Mucosa of stomach (tissue), 1 donor: ENCODE measurements around the gene ASXL2.
"Not testable (repeated sequence)": the region's sequence is repeated elsewhere in the genome, so short reads cannot be mapped to it uniquely, and the experiment has no call there.

Experiments used
- H3K27me3 ChIP-seq: one replicate; pipeline ENCODE4 v1.7.0; 2013; ENCODE audit warnings: mild to moderate bottlenecking, low read length; ENCODE audit not compliant: control insufficient read depth, insufficient read depth
- H3K36me3 ChIP-seq: one replicate; pipeline ENCODE4 v1.7.0; 2013; ENCODE audit warnings: low read length; ENCODE audit not compliant: control insufficient read depth, insufficient read depth
- H3K4me1 ChIP-seq: one replicate; pipeline ENCODE4 v1.7.0; 2013; ENCODE audit warnings: mild to moderate bottlenecking, low read length; ENCODE audit not compliant: control insufficient read depth, insufficient read depth
- H3K4me3 ChIP-seq: one replicate; pipeline ENCODE4 v1.7.0; 2013; ENCODE audit warnings: low read length
- H3K9ac ChIP-seq: one replicate; pipeline ENCODE4 v1.7.0; 2013; ENCODE audit warnings: mild to moderate bottlenecking, low read length, moderate library complexity
- H3K9me3 ChIP-seq: one replicate; pipeline ENCODE4 v1.7.0; 2013; ENCODE audit warnings: mild to moderate bottlenecking, low read length, moderate library complexity; ENCODE audit not compliant: control insufficient read depth
- donor health status: Pancreatic carcinoma.

ASXL2 gene

DNA sequence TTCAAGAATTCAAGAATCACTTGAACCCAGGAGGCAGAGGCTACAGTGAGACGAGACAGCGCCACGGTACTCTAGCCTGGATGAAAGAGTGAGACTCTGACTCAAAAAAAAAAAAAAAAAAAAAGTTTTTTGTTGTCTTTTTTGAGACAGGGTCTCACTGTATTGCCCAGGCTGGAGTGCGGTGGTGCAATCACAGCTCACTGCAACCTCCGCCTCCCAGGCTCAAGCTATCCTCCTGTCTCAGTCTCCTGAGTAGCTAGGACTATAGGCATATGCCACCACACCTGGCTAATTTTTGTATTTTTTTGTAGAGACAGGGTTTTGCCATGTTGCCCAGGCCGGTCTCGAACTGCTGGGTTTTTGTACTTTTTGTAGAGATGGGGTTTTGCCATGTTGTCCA lies 28.9 kb downstream of the ASXL2 start:
- not testable (repeated sequence) for H3K9ac ChIP-seq, H3K4me3 ChIP-seq, H3K27me3 ChIP-seq, H3K36me3 ChIP-seq, H3K4me1 ChIP-seq, H3K9me3 ChIP-seq

DNA sequence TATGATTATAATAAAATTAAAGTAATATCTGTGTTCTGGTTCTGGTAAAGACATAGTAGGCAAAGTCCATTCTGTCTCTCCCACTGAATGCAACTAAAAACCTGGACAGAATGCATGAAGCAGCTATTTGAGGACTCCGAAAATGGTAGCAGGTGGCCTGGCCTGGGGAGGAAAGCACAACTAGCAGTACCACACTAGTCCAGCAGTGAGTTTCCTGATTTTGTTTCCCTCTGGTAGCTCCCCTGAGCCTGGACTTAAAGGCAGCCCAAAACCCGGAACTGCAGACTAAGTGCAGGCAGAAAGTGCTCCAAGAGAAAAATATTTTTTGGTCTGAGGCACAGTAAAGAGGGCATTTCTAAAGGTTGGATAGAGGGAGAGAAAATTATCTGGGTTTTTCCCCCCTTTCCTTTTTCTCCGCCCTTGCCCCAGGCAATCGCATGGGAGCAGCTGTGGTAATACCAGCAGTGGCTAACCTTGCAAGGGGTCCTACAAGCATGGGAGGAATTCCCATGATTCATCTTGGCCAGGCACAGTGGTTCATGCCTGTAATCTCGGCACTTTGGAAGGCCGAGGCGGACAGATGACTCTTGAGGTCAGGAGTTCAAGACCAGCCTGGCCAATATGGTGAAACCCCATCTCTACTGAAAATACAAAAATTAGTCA lies 32.3 kb downstream of the ASXL2 start:
- Histone ChIP-seq H3K27me3 (no peaks in the 10 kb centered on the region), H3K4me3 (no peak overlapping the region), H3K4me1 (no peaks in the 10 kb centered on the region), H3K36me3 (no peaks in the 10 kb centered on the region), H3K9ac (no peak overlapping the region), H3K9me3 (no peaks in the 10 kb centered on the region)

DNA sequence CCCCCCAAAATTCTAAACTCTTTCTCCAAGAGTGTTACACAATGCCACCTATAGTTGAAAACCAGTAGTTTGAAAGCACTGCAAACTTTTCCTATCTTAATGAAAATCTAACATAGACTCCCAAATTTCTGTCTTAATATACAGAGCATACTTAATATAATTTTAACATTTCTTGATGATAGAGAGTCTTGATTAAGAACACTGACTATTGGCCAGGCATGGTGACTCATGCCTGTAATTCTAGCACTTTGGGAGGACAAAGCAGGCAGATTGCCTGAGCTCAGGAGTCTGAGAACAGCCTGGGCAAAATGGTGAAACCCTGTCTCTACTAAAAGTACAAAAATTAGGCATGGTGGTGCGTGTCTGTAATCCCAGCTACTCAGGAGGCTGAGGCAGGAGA lies 34.2 kb downstream of the ASXL2 start:
- Histone ChIP-seq H3K4me1 (no peaks in the 10 kb centered on the region), H3K36me3 (no peaks in the 10 kb centered on the region), H3K27me3 (no peaks in the 10 kb centered on the region), H3K9ac (no peak overlapping the region), H3K4me3 (no peak overlapping the region), H3K9me3 (no peaks in the 10 kb centered on the region)

DNA sequence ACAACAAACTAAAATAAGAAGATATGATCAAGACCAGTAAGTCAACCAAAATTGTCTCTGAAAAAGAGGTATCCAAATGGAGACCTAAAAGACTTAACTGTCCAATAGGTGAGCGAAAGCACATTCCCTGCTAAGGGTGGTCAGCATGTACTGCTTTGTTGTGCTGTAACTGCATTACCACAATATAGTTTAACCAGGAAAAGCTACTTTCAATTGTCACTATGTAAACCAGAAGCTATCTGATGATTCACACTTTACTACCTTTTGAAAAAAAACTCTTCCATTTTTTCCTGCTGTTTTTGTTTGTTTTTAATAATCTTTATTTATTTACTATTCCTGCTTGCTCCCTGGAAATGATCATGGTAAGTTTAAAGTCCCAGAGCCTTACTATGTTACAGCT lies 36.1 kb downstream of the ASXL2 start:
- Histone ChIP-seq H3K9ac (no peak overlapping the region), H3K4me3 (no peak overlapping the region), H3K4me1 (peaks cover under 1% of the 10 kb centered on the region), H3K27me3 (no peaks in the 10 kb centered on the region), H3K36me3 (no peaks in the 10 kb centered on the region), H3K9me3 (no peaks in the 10 kb centered on the region)

DNA sequence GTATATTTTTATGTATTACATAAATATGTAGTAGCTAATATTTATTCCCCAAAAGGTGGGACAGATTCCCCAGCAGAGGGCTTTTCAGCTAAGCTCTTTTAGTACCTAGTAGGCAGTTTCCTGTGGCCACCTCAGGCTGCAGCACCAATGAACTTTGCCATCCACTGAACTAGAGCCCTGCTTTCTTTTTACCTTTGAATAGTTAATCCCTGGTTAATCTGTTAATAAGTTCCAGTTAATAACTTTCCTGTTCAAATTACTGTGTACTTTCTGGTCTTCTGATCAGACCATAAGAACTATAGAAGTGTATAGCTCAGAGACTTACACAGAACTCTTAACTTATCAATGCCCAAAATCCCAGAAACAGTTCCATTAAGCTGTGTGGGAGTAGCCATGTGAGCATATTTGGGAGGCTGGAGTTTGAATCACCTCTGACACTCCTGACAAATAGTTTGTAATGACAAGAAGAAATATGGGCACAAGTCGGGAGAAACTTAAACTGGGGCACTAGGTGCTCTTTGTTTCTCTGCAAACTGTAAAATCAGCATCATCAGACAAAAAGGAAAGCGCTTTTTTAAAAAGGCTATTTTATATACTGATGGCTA lies 40.0 kb downstream of the ASXL2 start:
- H3K9ac ChIP-seq: no peak overlapping the region

DNA sequence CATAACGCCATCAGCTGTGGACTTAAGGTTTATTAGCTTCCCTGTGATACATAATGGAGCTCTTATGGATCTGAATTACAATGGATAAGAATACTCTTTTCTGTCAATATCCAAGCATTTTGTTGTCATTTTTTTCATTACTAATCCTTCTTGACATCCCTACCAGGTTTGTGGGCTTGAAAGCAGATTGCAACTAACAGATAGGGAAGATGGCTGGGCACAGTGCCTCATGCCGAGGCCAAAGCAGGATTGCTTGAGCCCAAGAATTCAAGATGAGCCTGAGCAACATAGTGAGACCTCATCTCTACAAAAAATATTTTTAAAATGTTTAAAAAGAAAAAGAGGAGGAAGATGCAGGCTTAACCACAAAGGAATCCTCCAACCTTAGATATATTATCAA lies 42.4 kb downstream of the ASXL2 start:
- H3K9ac ChIP-seq: no peak overlapping the region

More for the DNA sequence above, 40.0 kb downstream of the ASXL2 start:
- no peaks in the 10 kb centered on the region for H3K36me3 ChIP-seq
- H3K4me3 ChIP-seq: no peak overlapping the region
- no peaks in the 10 kb centered on the region for H3K27me3 ChIP-seq
- no peaks in the 10 kb centered on the region for H3K9me3 ChIP-seq
- peaks cover 7% of the 10 kb centered on the region for H3K4me1 ChIP-seq

DNA sequence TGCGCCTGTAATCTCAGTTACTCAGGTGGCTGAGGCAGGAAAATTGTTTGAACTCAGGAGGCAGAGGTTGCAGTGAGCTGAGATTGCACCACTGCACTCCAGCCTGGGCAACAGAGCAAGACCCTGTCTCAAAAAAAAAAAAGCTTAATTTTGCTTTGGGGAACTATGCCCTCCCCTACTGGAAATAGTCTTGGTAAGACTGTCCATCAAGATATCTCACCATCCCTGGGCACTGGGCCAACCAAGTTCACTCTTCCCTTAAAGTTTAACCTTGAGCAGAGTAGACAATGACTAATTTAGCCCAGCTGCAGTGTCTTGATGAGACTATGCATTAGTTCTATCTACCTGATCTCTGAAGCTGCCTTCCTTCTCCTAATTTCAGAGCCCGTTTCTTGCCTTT lies 44.7 kb downstream of the ASXL2 start:
- no peaks in the 10 kb centered on the region for H3K36me3 ChIP-seq
- H3K4me3 ChIP-seq: no peak overlapping the region
- H3K9me3 ChIP-seq: no peaks in the 10 kb centered on the region
- H3K27me3 ChIP-seq: no peaks in the 10 kb centered on the region
- no peak overlapping the region for H3K9ac ChIP-seq
- H3K4me1 ChIP-seq: peaks cover 22% of the 10 kb centered on the region

More for the DNA sequence above, 42.4 kb downstream of the ASXL2 start:
- H3K9me3 ChIP-seq: no peaks in the 10 kb centered on the region
- H3K4me1 ChIP-seq: peaks cover 7% of the 10 kb centered on the region
- no peaks in the 10 kb centered on the region for H3K27me3 ChIP-seq
- H3K4me3 ChIP-seq: no peak overlapping the region
- no peaks in the 10 kb centered on the region for H3K36me3 ChIP-seq

DNA sequence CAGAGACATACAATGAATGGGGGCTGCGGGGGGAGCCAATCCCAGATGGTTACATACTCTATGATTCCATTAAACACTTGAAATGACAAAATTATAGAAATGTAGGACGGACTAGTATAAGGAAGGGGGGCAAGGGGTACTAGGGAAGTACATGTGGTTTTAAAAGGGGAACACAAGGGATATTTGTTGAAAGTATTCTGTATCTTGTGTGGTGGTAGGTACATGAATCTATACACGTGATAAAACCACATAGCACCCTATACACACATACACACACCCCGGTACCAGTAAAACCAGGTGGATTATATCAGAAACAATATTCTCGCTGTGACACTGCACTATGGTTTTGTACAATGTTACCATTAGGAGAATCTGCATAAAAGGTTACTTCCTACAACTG lies 45.4 kb downstream of the ASXL2 start:
- Histone ChIP-seq H3K27me3 (no peaks in the 10 kb centered on the region), H3K4me1 (peaks cover 22% of the 10 kb centered on the region), H3K4me3 (no peak overlapping the region), H3K9ac (no peak overlapping the region), H3K9me3 (no peaks in the 10 kb centered on the region), H3K36me3 (no peaks in the 10 kb centered on the region)

DNA sequence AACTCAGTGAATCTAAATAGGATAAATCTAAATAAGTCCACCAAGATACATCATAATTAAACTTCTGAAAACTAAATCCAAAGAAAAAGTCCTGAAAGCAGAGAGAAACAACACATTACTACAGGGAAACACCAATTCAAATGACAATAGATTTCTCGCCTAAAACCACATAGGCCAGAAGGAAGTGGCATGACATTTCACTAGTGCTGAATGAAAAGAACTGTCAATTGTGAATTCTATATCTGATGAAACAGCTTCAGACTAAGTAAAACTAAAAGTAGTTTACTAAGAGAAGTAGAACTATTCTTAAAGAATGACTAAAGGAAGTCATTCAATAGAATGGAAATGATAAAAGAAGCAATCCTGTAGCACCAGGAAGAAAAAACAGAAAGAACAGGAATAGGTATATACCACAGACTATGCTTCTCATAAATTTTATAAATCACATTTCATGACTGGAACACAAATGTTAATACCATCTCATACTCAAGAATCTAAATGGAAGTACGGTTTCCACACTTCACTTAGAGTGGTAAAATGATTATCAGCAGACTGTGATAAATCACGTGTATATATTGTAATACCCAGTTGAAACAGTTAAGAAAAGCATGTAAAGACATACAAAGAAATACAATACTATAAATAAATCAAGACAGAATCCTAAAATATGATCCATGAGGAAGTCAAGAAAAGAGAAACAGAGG lies 46.4 kb downstream of the ASXL2 start:
- Histone ChIP-seq H3K9ac (no peak overlapping the region), H3K36me3 (no peaks in the 10 kb centered on the region), H3K4me1 (peaks cover 19% of the 10 kb centered on the region), H3K27me3 (no peaks in the 10 kb centered on the region), H3K9me3 (no peaks in the 10 kb centered on the region), H3K4me3 (no peak overlapping the region)

DNA sequence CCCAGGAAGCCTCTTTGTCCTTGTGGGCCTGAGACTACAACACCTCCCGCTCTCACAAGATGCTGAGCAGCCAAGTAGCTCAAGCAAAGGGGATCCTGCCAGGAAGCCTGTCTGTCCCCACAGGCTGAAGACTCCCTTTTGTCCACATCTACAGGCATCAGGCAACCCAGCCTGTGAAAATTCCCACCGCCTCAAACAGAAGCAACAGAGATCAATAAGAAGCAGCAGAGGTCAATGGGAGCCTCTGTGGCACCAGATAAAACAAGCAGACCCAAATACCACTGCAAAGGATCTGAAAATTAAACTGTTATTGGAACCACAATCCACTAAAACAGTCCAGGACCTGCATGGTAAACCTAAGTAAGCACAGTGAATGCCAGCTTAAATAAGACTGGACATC lies 48.5 kb downstream of the ASXL2 start:
- H3K4me1 ChIP-seq: peaks cover 15% of the 10 kb centered on the region
- no peaks in the 10 kb centered on the region for H3K27me3 ChIP-seq
- H3K4me3 ChIP-seq: no peak overlapping the region
- no peaks in the 10 kb centered on the region for H3K9me3 ChIP-seq
- H3K36me3 ChIP-seq: no peaks in the 10 kb centered on the region
- no peak overlapping the region for H3K9ac ChIP-seq

DNA sequence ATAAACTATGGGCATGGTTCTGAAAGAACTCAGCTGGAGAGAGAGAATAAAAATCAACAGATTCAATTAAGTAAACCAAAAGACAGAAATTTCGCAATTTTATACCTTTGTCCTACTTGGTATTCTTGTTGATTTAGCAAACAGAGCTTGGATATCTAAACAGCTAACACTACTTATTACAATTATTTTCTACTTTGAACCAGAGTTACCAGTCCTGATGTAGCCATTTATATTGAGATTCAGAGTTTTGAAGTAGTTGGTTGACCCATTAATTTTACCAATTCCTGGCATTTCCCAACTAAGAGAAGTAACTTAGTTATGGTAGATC lies 48.9 kb downstream of the ASXL2 start:
- Histone ChIP-seq H3K36me3 (no peaks in the 10 kb centered on the region), H3K4me1 (peaks cover 15% of the 10 kb centered on the region), H3K9me3 (no peaks in the 10 kb centered on the region), H3K27me3 (no peaks in the 10 kb centered on the region), H3K9ac (no peak overlapping the region), H3K4me3 (no peak overlapping the region)

DNA sequence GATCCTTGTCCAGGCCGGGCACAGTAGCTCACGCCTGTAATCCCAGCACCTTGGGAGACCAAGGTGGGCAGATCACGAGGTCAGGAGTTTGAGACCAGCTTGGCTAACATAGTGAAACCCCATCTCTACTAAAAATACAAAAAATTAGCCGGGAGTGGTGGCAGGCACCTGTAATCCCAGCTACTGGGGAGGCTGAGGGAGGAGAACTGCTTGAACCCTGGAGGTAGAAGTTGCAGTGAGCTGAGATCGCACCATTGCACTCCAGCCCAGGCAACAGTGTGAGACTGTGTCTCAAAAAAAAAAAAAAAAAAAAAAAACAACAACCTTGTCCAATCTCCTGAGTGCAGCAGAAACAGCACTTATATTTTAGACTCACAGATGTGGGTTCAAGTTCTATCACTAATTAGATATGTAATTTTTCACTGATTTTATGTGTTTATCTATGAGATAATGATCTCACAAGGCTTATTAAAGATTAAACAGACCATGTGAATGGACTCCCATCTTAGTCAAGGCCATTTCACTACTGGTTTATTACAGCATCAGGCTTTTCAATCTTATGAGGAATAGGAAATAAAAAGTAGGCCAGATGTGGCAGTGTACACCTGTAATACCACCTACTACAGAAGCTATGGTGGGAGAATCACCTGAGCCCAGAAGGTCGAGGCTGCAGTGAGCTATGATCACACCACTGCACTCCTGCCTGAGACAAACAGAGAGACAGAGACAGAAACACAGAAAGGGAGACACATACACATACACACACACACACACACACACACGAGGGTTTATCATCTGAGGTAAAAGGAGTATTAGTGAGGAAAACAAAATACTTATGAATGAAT lies 49.5 kb downstream of the ASXL2 start:
- H3K9me3 ChIP-seq, H3K27me3 ChIP-seq, H3K36me3 ChIP-seq, H3K4me3 ChIP-seq, H3K9ac ChIP-seq: not testable (repeated sequence)
- H3K4me1 ChIP-seq: peaks cover 15% of the 10 kb centered on the region
